Testis (tissue), 3 donors: ENCODE data around the gene CDKAL1. TPM values are rescaled to one million over a fixed set of nuclear protein-coding genes. Genes with fewer than 3 reads are reported as not detected.

ENCODE experiments used
- DNase-seq: peaks from one replicate; pipeline ENCODE4 v3.0.0-alpha.2; 2019
- H3K27ac ChIP-seq, 2 donors: fragments of 200-600 bp; sonication (generic); one replicate each; pipeline ENCODE4 v1.5.1; 2019
- H3K27me3 ChIP-seq: fragments of 200-600 bp; sonication (generic); one replicate; pipeline ENCODE4 v1.5.1; 2019
- H3K36me3 ChIP-seq: fragments of 200-600 bp; sonication (generic); one replicate; pipeline ENCODE4 v1.5.1; 2017; ENCODE audit warnings: low read depth; ENCODE audit errors: missing control alignments
- H3K4me1 ChIP-seq: fragments of 200-600 bp; sonication (generic); one replicate; pipeline ENCODE4 v1.5.1; 2019
- H3K4me3 ChIP-seq, 2 donors: fragments of 200-600 bp; sonication (generic); one replicate each; pipeline ENCODE4 v1.5.1; 2017 to 2019
- H3K9me3 ChIP-seq: fragments of 200-600 bp; sonication (generic); one replicate; pipeline ENCODE4 v1.5.1; 2017
- POLR2A ChIP-seq: fragments of 450-650 bp; IDR thresholded peaks from one replicate; pipeline ENCODE4 v1.6.1; 2017; ENCODE audit warnings: antibody characterized with exemption, mild to moderate bottlenecking, moderate library complexity
- WGBS, 2 donors: methylation state at CpG; one replicate each; pipeline ENCODE4 v1.1.5; 2018; 5-methylcytosine and 5-hydroxymethylcytosine counted together
- intact Hi-C: fragments of 100-400 bp; cut with DNase I; formaldehyde crosslinking; loops from one replicate; pipeline ENCODE4 v1.15.1; 2023; ENCODE audit warnings: low total_unique reads
- polyA plus RNA-seq: library from polyadenylated mRNA; stranded (reverse); fragments of 350-450 nt; fragmentation: Illumina TruSeq; extraction: RNeasy Lipid Tissue Mini Kit (QIAGEN cat#74804); gene quantifications from one replicate; pipeline ENCODE4 v1.2.3, GENCODE V29; 2014; ENCODE audit warnings: low read depth, low replicate concordance; ENCODE audit not compliant: insufficient read depth
- total RNA-seq, 2 donors: library from RNA; depleted of rRNA; stranded (reverse); fragments of >200 nt; gene quantifications; one replicate each; pipeline ENCODE4 v1.2.3, GENCODE V29; 2016
- TF ChIP-seq, protein P1 (sequence below), 3 experiments: fragments of 450-650 bp in 2 of 3; fragments of 200-600 bp in 1 of 3; sonication (generic) in 1 of 3; IDR thresholded peaks; one replicate each; pipeline ENCODE4 v1.5.1; 2016 to 2019; ENCODE audit warnings: antibody characterized with exemption in 3 of 3, mild to moderate bottlenecking in 2 of 3, moderate library complexity in 1 of 3

CDKAL1 gene
- total and polyA plus RNA-seq, 3 donors from 2014 or later, result 11.1 to 18.5 (median 16.1) TPM

DNA sequence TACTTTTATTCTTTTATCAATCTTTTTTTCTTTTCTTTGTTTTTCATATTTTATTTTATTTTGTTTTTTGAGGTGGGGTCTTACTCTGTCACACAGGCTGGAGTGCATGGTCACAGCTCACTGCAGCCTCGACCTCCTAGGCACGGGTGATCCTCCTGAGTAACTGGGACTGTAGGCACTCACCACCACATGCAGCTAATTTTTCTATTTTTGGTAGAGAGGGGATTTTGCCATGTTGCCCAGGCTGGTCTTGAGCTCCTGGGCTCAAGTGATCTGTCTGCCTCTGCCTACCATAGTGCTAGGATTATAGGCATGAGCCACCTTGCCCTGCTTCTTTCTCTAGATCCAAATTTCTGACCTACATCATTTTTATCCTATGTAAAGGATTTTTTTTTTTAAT is 153.2 kb downstream of the CDKAL1 start:
- DNase-seq, result no peak
- H3K9me3 ChIP-seq, result no peaks in the 10 kb centered on the region
- no peaks in the 10 kb centered on the region for H3K4me1 ChIP-seq
- no peaks in the 10 kb centered on the region for H3K27me3 ChIP-seq
- no peak overlapping the region for H3K4me3 ChIP-seq
- no peaks in the 10 kb centered on the region for H3K36me3 ChIP-seq
- TF ChIP-seq POLR2A, result no peak
- TF ChIP-seq, protein P1, sequence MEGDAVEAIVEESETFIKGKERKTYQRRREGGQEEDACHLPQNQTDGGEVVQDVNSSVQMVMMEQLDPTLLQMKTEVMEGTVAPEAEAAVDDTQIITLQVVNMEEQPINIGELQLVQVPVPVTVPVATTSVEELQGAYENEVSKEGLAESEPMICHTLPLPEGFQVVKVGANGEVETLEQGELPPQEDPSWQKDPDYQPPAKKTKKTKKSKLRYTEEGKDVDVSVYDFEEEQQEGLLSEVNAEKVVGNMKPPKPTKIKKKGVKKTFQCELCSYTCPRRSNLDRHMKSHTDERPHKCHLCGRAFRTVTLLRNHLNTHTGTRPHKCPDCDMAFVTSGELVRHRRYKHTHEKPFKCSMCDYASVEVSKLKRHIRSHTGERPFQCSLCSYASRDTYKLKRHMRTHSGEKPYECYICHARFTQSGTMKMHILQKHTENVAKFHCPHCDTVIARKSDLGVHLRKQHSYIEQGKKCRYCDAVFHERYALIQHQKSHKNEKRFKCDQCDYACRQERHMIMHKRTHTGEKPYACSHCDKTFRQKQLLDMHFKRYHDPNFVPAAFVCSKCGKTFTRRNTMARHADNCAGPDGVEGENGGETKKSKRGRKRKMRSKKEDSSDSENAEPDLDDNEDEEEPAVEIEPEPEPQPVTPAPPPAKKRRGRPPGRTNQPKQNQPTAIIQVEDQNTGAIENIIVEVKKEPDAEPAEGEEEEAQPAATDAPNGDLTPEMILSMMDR (IDR thresholded peaks at IDR 0.05), result no peak
- no peak overlapping the region for H3K27ac ChIP-seq
- WGBS, 2 donors, result 98 to 100% methylated on average over 2 of the region's 2 CpGs
- intact Hi-C loops, result no loop called here

DNA sequence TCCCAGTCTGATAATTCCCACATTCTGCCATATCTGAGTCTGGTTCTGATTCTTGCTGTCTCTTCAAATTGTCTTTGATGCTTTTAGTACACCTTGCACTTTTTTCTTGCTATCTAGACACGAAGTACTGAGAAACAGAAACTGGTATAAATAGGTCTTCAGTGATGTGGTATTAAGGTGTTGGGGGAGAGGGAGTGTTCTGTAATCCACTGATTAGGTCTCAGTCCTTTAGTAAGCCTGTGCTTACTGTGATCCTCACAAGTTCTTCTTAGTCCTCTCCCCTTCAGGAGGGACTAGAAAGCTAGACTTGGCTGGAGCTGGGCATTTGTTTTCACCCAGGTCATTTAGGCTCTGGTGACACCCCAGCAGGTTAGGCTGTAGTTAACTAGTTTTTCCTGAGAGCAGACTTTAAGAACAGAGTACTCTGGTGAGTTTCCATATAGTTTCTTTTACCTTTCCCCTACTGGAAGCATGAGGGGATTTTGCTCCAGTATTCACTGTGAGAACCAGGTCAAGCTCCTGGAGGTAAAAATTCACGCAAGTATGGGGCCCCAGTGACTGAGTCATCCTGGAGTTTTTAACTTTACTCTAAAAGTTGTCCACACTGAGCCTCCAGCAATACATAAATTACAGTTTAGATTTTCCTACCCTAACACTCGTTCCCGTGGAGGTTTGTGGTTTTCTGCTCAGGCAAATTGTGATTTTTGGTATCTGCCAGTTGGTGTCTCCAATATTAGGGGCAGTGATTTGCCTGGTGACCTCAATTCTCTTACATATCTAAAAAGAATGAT is 154.6 kb downstream of the CDKAL1 start:
- Histone ChIP-seq H3K9me3 (no peaks in the 10 kb centered on the region), H3K4me3 (no peak overlapping the region), H3K27me3 (no peaks in the 10 kb centered on the region), H3K27ac (no peak overlapping the region), H3K36me3 (no peaks in the 10 kb centered on the region), H3K4me1 (no peaks in the 10 kb centered on the region)
- WGBS, 2 donors, result 78 to 88% methylated on average over 4 of the region's 4 CpGs
- intact Hi-C loops, result no loop called here
- TF ChIP-seq, protein P1 (IDR thresholded peaks at IDR 0.05), result no peak
- no peak for TF ChIP-seq POLR2A
- no peak for DNase-seq

DNA sequence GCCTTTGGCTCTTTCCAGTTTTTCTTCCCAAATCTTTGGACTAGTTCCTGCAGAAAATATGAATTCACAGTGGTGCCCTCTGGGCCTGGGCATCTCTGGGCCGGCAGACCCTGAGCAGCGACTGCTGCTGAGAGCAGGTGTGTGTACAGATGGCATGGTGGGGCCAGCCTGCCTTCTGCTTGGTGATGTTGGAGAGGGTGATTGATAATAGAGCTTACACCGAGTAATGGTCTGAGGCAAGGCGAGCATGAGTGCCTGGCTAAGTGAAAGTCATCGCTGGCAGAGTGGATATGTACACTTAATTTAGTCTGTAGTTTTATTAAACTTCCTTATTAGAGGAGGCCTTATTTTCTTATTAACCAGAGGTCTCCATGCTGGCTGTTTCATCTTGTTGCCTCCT is 156.9 kb downstream of the CDKAL1 start:
- TF ChIP-seq POLR2A, result no peak
- TF ChIP-seq, protein P1 (IDR thresholded peaks at IDR 0.05), result no peak
- Histone ChIP-seq H3K4me3 (no peak overlapping the region), H3K27ac (no peak overlapping the region), H3K4me1 (no peaks in the 10 kb centered on the region), H3K36me3 (no peaks in the 10 kb centered on the region), H3K27me3 (no peaks in the 10 kb centered on the region), H3K9me3 (no peaks in the 10 kb centered on the region)
- 90 to 95% methylated on average over 5 of the region's 5 CpGs for WGBS, 2 donors
- intact Hi-C loops, result no loop called here
- no peak for DNase-seq

DNA sequence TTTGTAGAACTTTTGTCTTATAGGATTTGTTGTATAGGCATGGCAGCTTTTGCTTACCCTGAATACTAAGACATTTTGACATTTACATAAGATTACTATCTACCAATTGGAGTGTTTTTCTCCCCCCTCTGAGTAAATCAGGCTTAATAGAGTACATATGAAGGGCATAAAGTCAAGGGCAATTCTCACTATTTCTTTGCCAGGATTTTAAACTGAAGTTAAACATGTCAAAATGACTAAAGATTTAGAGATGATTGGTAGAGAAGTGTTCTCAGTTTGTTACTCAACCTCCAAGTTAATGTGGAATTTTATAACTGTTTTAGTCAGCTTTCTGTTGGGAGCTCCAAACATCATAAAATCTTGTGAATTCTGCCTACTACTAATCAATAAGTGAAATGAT is 157.8 kb downstream of the CDKAL1 start:
- no peak overlapping the region for H3K27ac ChIP-seq
- intact Hi-C loops, result no loop called here
- DNase-seq, result no peak
- H3K4me1 ChIP-seq, result no peaks in the 10 kb centered on the region
- no peak overlapping the region for H3K4me3 ChIP-seq
- H3K27me3 ChIP-seq, result no peaks in the 10 kb centered on the region
- H3K36me3 ChIP-seq, result no peaks in the 10 kb centered on the region
- TF ChIP-seq, protein P1 (IDR thresholded peaks at IDR 0.05), result no peak
- no peak for TF ChIP-seq POLR2A
- no peaks in the 10 kb centered on the region for H3K9me3 ChIP-seq
